ENCODE measurements around the gene ZNF365. TPM values are rescaled to one million over a fixed set of nuclear protein-coding genes. Genes with fewer than 3 reads are reported as not detected.

Gene ZNF365
- total RNA-seq, 1 donor, result 9.8 TPM

DNA sequence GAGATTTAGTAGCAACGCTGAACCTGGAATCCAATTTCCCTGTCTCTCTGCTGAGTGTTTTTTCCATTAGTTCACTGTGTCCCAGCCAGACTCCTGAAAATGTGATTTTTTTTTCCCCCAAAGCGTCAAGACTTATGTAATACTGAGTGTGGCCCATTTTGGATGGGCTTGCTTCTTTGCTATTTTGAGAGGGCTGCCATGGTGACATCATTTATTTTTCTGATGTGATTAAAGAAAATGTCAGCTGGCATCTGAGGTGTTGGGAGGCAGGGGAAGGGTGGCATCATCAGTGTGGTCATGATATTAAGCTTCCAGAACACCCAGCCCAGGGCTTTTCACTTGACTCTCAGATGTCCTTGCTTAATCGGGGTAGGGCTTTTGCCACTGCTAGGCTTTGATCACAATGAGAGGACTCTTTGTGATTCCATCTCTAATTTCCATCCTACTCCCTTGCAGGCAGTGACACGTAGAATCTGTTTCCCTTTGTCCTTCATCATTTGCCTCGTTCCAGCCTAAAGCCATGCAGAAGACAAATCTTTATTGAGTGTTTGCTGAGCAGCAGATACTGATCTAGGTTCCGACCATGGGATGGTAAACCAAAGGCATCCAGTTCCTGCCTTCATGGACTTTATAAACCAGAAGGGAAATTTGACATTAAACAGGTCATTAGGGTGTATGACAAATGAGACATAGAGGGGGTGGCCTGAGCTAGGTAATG lies 7.4 kb downstream of the ZNF365 start:
- H3K36me3 ChIP-seq (ENCODE audit: insufficient read depth, low read length), result no peaks in the 10 kb centered on the region
- H3K79me2 ChIP-seq (ENCODE audit: insufficient read depth, low read length), result no peaks in the 10 kb centered on the region
- no peaks in the 10 kb centered on the region for H4K20me1 ChIP-seq (ENCODE audit: insufficient read depth, low read length)
- DNase-seq (ENCODE audit: insufficient read length, low spot score, missing footprints), result no peak
- H3K27me3 ChIP-seq (ENCODE audit: insufficient read depth, low read length), result no peaks in the 10 kb centered on the region
- no peaks in the 10 kb centered on the region for H3K9me3 ChIP-seq (ENCODE audit: low read depth, low read length)
- H3K27ac ChIP-seq (ENCODE audit: low read depth, low read length), result no peak overlapping the region
- peaks cover 33% of the 10 kb centered on the region for H3K4me1 ChIP-seq (ENCODE audit: insufficient read depth, low read length)
- TF ChIP-seq, protein P1, sequence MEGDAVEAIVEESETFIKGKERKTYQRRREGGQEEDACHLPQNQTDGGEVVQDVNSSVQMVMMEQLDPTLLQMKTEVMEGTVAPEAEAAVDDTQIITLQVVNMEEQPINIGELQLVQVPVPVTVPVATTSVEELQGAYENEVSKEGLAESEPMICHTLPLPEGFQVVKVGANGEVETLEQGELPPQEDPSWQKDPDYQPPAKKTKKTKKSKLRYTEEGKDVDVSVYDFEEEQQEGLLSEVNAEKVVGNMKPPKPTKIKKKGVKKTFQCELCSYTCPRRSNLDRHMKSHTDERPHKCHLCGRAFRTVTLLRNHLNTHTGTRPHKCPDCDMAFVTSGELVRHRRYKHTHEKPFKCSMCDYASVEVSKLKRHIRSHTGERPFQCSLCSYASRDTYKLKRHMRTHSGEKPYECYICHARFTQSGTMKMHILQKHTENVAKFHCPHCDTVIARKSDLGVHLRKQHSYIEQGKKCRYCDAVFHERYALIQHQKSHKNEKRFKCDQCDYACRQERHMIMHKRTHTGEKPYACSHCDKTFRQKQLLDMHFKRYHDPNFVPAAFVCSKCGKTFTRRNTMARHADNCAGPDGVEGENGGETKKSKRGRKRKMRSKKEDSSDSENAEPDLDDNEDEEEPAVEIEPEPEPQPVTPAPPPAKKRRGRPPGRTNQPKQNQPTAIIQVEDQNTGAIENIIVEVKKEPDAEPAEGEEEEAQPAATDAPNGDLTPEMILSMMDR (IDR thresholded peaks at IDR 0.05; ENCODE audit: extremely low read depth, low read depth, low read length), result no peak
- H2AFZ ChIP-seq (ENCODE audit: low read length), result no peak overlapping the region
- no peak overlapping the region for H3K4me2 ChIP-seq (ENCODE audit: insufficient read depth, low read length)
- H3K4me3 ChIP-seq (ENCODE audit: insufficient read depth, low read length), result no peak overlapping the region

GRCh38 chr10:62382831-62383230 lies 8.7 kb downstream of the ZNF365 start:
- H3K4me1 ChIP-seq (ENCODE audit: insufficient read depth, low read length), result peaks cover 42% of the 10 kb centered on the region
- no peaks in the 10 kb centered on the region for H3K79me2 ChIP-seq (ENCODE audit: insufficient read depth, low read length)

DNA sequence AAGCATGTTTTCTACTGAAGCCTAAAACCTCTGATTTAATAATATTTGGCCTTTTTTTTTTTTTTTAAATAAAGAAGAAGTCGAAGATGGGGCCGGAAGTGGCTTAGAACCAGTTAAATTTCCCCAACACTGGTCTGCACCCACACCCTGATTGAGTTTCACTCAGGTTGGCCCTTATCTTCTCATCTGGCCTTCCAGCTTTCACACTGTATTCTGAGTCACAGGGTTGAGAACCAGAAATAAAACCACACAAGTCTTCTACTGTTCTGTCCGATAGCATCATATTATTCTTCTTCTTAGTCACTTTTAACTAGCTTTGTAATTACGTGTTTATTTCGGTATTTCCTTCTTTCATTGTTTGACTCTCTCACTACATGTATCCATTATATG lies 9.9 kb downstream of the ZNF365 start:
- Histone ChIP-seq H3K9me3 (ENCODE audit: low read depth, low read length) (no peaks in the 10 kb centered on the region), H3K4me3 (ENCODE audit: insufficient read depth, low read length) (no peak overlapping the region), H4K20me1 (ENCODE audit: insufficient read depth, low read length) (no peaks in the 10 kb centered on the region), H3K36me3 (ENCODE audit: insufficient read depth, low read length) (no peaks in the 10 kb centered on the region), H3K4me2 (ENCODE audit: insufficient read depth, low read length) (peak overlapping the region; percentile 69), H3K4me1 (ENCODE audit: insufficient read depth, low read length) (peaks cover 42% of the 10 kb centered on the region), H3K27me3 (ENCODE audit: insufficient read depth, low read length) (no peaks in the 10 kb centered on the region), H3K79me2 (ENCODE audit: insufficient read depth, low read length) (no peaks in the 10 kb centered on the region), H3K27ac (ENCODE audit: low read depth, low read length) (peak overlapping the region; percentile 78), H2AFZ (ENCODE audit: low read length) (no peak overlapping the region)
- DNase-seq (ENCODE audit: insufficient read length, low spot score, missing footprints), result peak; percentile 73
- TF ChIP-seq, protein P1 (IDR thresholded peaks at IDR 0.05; ENCODE audit: extremely low read depth, low read depth, low read length), result no peak

More at GRCh38 chr10:62382831-62383230, 8.7 kb downstream of the ZNF365 start:
- H3K4me2 ChIP-seq (ENCODE audit: insufficient read depth, low read length), result no peak overlapping the region
- H3K27me3 ChIP-seq (ENCODE audit: insufficient read depth, low read length), result no peaks in the 10 kb centered on the region
- H4K20me1 ChIP-seq (ENCODE audit: insufficient read depth, low read length), result no peaks in the 10 kb centered on the region
- no peaks in the 10 kb centered on the region for H3K9me3 ChIP-seq (ENCODE audit: low read depth, low read length)
- no peaks in the 10 kb centered on the region for H3K36me3 ChIP-seq (ENCODE audit: insufficient read depth, low read length)
- no peak for DNase-seq (ENCODE audit: insufficient read length, low spot score, missing footprints)
- TF ChIP-seq, protein P1 (IDR thresholded peaks at IDR 0.05; ENCODE audit: extremely low read depth, low read depth, low read length), result no peak
- no peak overlapping the region for H3K4me3 ChIP-seq (ENCODE audit: insufficient read depth, low read length)
- H2AFZ ChIP-seq (ENCODE audit: low read length), result no peak overlapping the region
- H3K27ac ChIP-seq (ENCODE audit: low read depth, low read length), result no peak overlapping the region

DNA sequence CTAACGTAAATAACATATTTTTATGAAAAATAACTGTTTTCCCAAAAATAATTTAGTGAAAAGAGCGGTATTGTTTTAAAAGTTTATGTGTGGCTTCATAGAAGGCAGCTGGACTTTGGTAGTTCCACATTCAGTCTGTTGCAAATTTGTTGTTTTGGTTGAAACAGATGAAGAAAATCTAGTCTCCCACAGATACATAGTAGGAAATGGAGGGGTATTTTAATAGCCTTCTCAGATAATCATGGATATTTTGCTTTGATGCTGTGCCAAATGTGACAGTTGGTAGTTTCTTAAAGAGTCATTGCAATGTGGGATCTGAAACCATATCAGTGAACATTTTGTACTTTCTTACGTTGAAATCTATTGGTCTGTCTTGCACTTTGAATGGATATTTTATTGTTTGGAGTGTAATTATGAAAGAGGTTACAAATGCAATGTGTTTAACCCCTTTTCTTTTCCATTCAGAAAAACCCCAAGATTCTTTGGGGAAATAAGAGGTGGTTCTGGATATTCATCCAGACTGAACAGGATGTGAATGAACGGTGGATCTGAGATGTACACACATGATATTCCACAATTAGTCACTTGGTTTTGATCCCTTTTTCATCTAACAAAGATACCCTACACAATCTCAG lies 10.4 kb downstream of the ZNF365 start:
- DNase-seq (ENCODE audit: insufficient read length, low spot score, missing footprints), result no peak
- Histone ChIP-seq H2AFZ (ENCODE audit: low read length) (no peak overlapping the region), H3K27me3 (ENCODE audit: insufficient read depth, low read length) (no peaks in the 10 kb centered on the region)

More for the DNA sequence above, 10.4 kb downstream of the ZNF365 start:
- Histone ChIP-seq H3K27ac (ENCODE audit: low read depth, low read length) (peak overlapping the region; percentile 78), H3K79me2 (ENCODE audit: insufficient read depth, low read length) (no peaks in the 10 kb centered on the region), H4K20me1 (ENCODE audit: insufficient read depth, low read length) (no peaks in the 10 kb centered on the region), H3K9me3 (ENCODE audit: low read depth, low read length) (no peaks in the 10 kb centered on the region), H3K4me1 (ENCODE audit: insufficient read depth, low read length) (peaks cover 42% of the 10 kb centered on the region), H3K4me2 (ENCODE audit: insufficient read depth, low read length) (peak overlapping the region; percentile 69), H3K36me3 (ENCODE audit: insufficient read depth, low read length) (no peaks in the 10 kb centered on the region), H3K4me3 (ENCODE audit: insufficient read depth, low read length) (no peak overlapping the region)
- TF ChIP-seq, protein P1 (IDR thresholded peaks at IDR 0.05; ENCODE audit: extremely low read depth, low read depth, low read length), result no peak

Data from osteoblast (primary cell).